IMR-90 (cell line): ENCODE data around the gene CYGB. TPM values are rescaled to one million over a fixed set of nuclear protein-coding genes. Genes with fewer than 3 reads are reported as not detected.

Source experiments
- ATAC-seq: fragments of 200-7000 bp; cut with Tn5 transposase; 2 replicates; pipeline ENCODE4 v1.9.1; 2020; ENCODE audit warnings: low read depth, mild to moderate bottlenecking, moderate library complexity
- BruUV-seq: library from RNA; stranded (reverse); fragments of 400-500 nt; replicated peaks from 2 replicates; lab custom pipeline; 2021; lab: Mats Ljungman, UMichigan
- CTCF ChIA-PET: fragments of 300-600 bp; formaldehyde crosslinking; extraction: SDS; loops from one replicate; lab custom pipeline; 2021; ENCODE audit warnings: antibody characterized with exemption; lab: Yijun Ruan, JAX
- POLR2A ChIA-PET: fragments of 300-600 bp; sonication (Branson Sonifier 250); formaldehyde crosslinking; loops from one replicate; lab custom pipeline; 2022; ENCODE audit warnings: antibody characterized with exemption; ENCODE audit not compliant: unreplicated experiment; lab: Charles Lee
- DNase-seq: peaks from one replicate; pipeline ENCODE4 v3.0.0; 2013
- H2AFZ ChIP-seq: replicated peaks from 2 replicates; pipeline ENCODE3; 2013; ENCODE audit warnings: low read length, mild to moderate bottlenecking; ENCODE audit not compliant: poor library complexity
- H2AK5ac ChIP-seq: 2 replicates; pipeline ENCODE4 v1.6.1; 2013; ENCODE audit warnings: low read depth, low read length, inconsistent platforms
- H2AK9ac ChIP-seq: replicated peaks from 2 replicates; pipeline ENCODE3; 2013; ENCODE audit warnings: mild to moderate bottlenecking, low read depth, low read length, moderate library complexity; ENCODE audit not compliant: poor library complexity
- H2BK120ac ChIP-seq: 2 replicates; pipeline ENCODE4 v1.6.1; 2013; ENCODE audit warnings: low read depth, low read length, inconsistent platforms
- H2BK15ac ChIP-seq: 3 replicates; pipeline ENCODE4 v1.6.1; 2013; ENCODE audit warnings: low read depth, low read length, inconsistent platforms
- H2BK20ac ChIP-seq: 2 replicates; pipeline ENCODE4 v1.6.1; 2013; ENCODE audit warnings: low read depth, mild to moderate bottlenecking, inconsistent platforms, low read length, moderate library complexity
- H2BK5ac ChIP-seq: 2 replicates; pipeline ENCODE4 v1.6.1; 2013; ENCODE audit warnings: mild to moderate bottlenecking, low read depth, low read length, inconsistent platforms; ENCODE audit not compliant: poor library complexity, severe bottlenecking
- H3K14ac ChIP-seq: replicated peaks from 2 replicates; pipeline ENCODE4 v1.6.1; 2013; ENCODE audit warnings: low read depth, low read length, inconsistent platforms
- H3K18ac ChIP-seq: 2 replicates; pipeline ENCODE4 v1.6.1; 2013; ENCODE audit warnings: low read depth, low read length, control low read depth
- H3K23ac ChIP-seq: 2 replicates; pipeline ENCODE4 v1.6.1; 2013; ENCODE audit warnings: low read depth, low read length, inconsistent platforms
- H3K27ac ChIP-seq: 2 replicates; pipeline ENCODE4 v1.5.1; 2013; ENCODE audit warnings: mild to moderate bottlenecking, control low read depth, low read length; ENCODE audit not compliant: insufficient read depth
- H3K27me3 ChIP-seq: 2 replicates; pipeline ENCODE4 v1.6.1; 2013; ENCODE audit warnings: low read length; ENCODE audit not compliant: control insufficient read depth, insufficient read depth
- H3K36me3 ChIP-seq: 2 replicates; pipeline ENCODE4 v1.6.1; 2013; ENCODE audit warnings: low read length, mixed read lengths; ENCODE audit not compliant: control insufficient read depth, insufficient read depth
- H3K4ac ChIP-seq: 2 replicates; pipeline ENCODE4 v1.6.1; 2013; ENCODE audit warnings: low read depth, low read length, inconsistent platforms
- H3K4me1 ChIP-seq: 2 replicates; pipeline ENCODE4 v1.6.1; 2013; ENCODE audit warnings: low read length, mixed read lengths; ENCODE audit not compliant: control insufficient read depth, insufficient read depth
- H3K4me2 ChIP-seq: 2 replicates; pipeline ENCODE4 v1.6.1; 2013; ENCODE audit warnings: low read depth, mild to moderate bottlenecking, control low read depth, low read length, moderate library complexity
- H3K4me3 ChIP-seq: 2 replicates; pipeline ENCODE4 v1.5.1; 2013; ENCODE audit warnings: low read depth, mild to moderate bottlenecking, control low read depth, low read length, moderate library complexity; ENCODE audit not compliant: insufficient read depth
- H3K56ac ChIP-seq: 2 replicates; pipeline ENCODE4 v1.6.1; 2013; ENCODE audit warnings: low read length, inconsistent platforms; ENCODE audit not compliant: insufficient read depth; ENCODE audit errors: extremely low read depth
- H3K79me1 ChIP-seq, 2 experiments: 2 replicates each; pipeline ENCODE4 v1.6.1; 2013; ENCODE audit warnings: low read length in 2 of 2, inconsistent platforms in 1 of 2, low read depth in 1 of 2
- H3K9ac ChIP-seq: 2 replicates; pipeline ENCODE4 v1.6.1; 2013; ENCODE audit warnings: low read depth, low read length, control low read depth
- H3K9me1 ChIP-seq: 2 replicates; pipeline ENCODE4 v1.6.1; 2013; ENCODE audit warnings: low read length, inconsistent platforms; ENCODE audit not compliant: insufficient read depth
- H3K9me3 ChIP-seq: 2 replicates; pipeline ENCODE4 v1.6.1; 2013; ENCODE audit warnings: low read length; ENCODE audit not compliant: control insufficient read depth, insufficient read depth
- H4K20me1 ChIP-seq: 2 replicates; pipeline ENCODE4 v1.6.1; 2013; ENCODE audit warnings: low read length, inconsistent platforms; ENCODE audit not compliant: insufficient read depth
- H4K5ac ChIP-seq: 2 replicates; pipeline ENCODE4 v1.6.1; 2013; ENCODE audit warnings: mild to moderate bottlenecking, low read depth, low read length, control low read depth
- H4K8ac ChIP-seq, 2 experiments: 2 replicates each; pipeline ENCODE4 v1.6.1; 2013; ENCODE audit warnings: low read depth in 2 of 2, low read length in 2 of 2, control low read depth in 1 of 2, inconsistent platforms in 1 of 2
- H4K91ac ChIP-seq: 2 replicates; pipeline ENCODE4 v1.6.1; 2013; ENCODE audit warnings: low read depth, low read length, inconsistent platforms; ENCODE audit not compliant: insufficient read depth
- FOS ChIP-seq: fragments of 150-350 bp; IDR thresholded peaks from 2 replicates; pipeline ENCODE4 v1.6.1; 2016; ENCODE audit warnings: low read depth, low read length
- POLR2A ChIP-seq: IDR thresholded peaks from 2 replicates; pipeline ENCODE4 v1.6.1; 2012; ENCODE audit warnings: mild to moderate bottlenecking, low read depth, low read length
- WGBS, 2 experiments: methylation state at CpG; one replicate each; pipeline versions ENCODE4 v1.1.5 to v1.1.7; 2013; ENCODE audit warnings: missing lambda C conversion rate in 2 of 2; ENCODE audit not compliant: insufficient read length in 1 of 2; ENCODE audit errors: extremely low coverage in 2 of 2; 5-methylcytosine and 5-hydroxymethylcytosine counted together
- dilution Hi-C: fragments of 300-500 bp; cut with HindIII; formaldehyde crosslinking; loops from one replicate; pipeline ENCODE4 v1.14.3; 2018; ENCODE audit warnings: low sequenced_read_pairs; ENCODE audit not compliant: unreplicated experiment
- in situ Hi-C: fragments of 300-500 bp; cut with MboI; formaldehyde crosslinking; loops from 3 replicates; pipeline ENCODE4 v1.14.3; 2019; ENCODE audit warnings: low sequenced_read_pairs, inconsistent platforms, mixed read lengths
- intact Hi-C: fragments of 100-400 bp; cut with micrococcal nuclease; formaldehyde crosslinking; loops from 2 replicates; pipeline ENCODE4 v1.10.0; 2022
- polyA plus RNA-seq, 3 experiments: library from polyadenylated mRNA; depleted of rRNA; stranded (reverse); fragments of >200 nt; gene quantifications; 2 replicates each; pipeline ENCODE4 v1.2.3, GENCODE V29; 2012; ENCODE audit warnings: low replicate concordance in 1 of 3
- total RNA-seq: library from RNA; depleted of rRNA; stranded (reverse); fragments of >200 nt; gene quantifications from 2 replicates; pipeline ENCODE4 v1.2.3, GENCODE V29; 2012

Gene CYGB
- total and polyA plus RNA-seq, 2 of the 4 experiments (the other 2 are of a cell fraction), result 1.3 to 2.9 TPM

GRCh38 chr17:76547642-76548202, 10.2 kb upstream of the CYGB start:
- CTCF ChIA-PET, result no interaction called here
- Histone ChIP-seq H3K14ac (peak overlapping the region; percentile 67), H2AK5ac (peak overlapping the region; percentile 99), H3K9ac (no peak overlapping the region), H3K4me2 (no peak overlapping the region), H3K56ac (no peak overlapping the region), H2BK5ac (peak overlapping the region; percentile 60), H2BK15ac (peak overlapping the region; percentile 39; the same call in 2 of the 3 replicates), H2AK9ac (no peak overlapping the region), H3K9me1 (peaks cover 18% of the 10 kb centered on the region), H3K27ac (no peak overlapping the region), H3K79me1 (0 out of 4 replicates have a peak, but pooled peaks cover 0 to 12% of the 10 kb centered on the region in 2 experiments), H4K91ac (no peak overlapping the region), H3K23ac (peak overlapping the region; percentile 46; the same call in 1 of the 2 replicates), H4K20me1 (peaks cover 6% of the 10 kb centered on the region; the same call in 1 of the 2 replicates), H3K4me1 (peaks cover 20% of the 10 kb centered on the region), H2AFZ (no peak overlapping the region), H3K4ac (peak overlapping the region; percentile 87), H2BK20ac (peak overlapping the region; percentile 86; the same call in 1 of the 2 replicates), H2BK120ac (0 out of 2 replicates have a peak overlapping the region, but pooled peaks have one; percentile 87), H3K27me3 (no peaks in the 10 kb centered on the region), H3K36me3 (no peaks in the 10 kb centered on the region), H4K5ac (no peak overlapping the region), H3K9me3 (no peaks in the 10 kb centered on the region), H4K8ac (peak overlapping the region in 1 of 2 experiments; percentile 47; a peak in 2 of 4 replicates), H3K18ac (no peak overlapping the region; the same call in 1 of the 2 replicates), H3K4me3 (no peak overlapping the region)
- no peak for DNase-seq
- intact Hi-C loops, result loop anchor here (1.0 kb wide), 2 partner anchors 24 to 81 kb away; no protein-coding TSS in a partner anchor
- peak; percentile 4; the same call in 1 of the 2 replicates for TF ChIP-seq POLR2A
- TF ChIP-seq FOS, result no peak
- no peak for ATAC-seq
- POLR2A ChIA-PET, result no interaction called here
- 65% methylated on average over 2 of the region's 2 CpGs; no CpG with 5 or more reads in 1 of the 2 experiments for WGBS, 2 experiments
- in situ Hi-C loops, result no loop called here
- dilution Hi-C loops, result no loop called here
- no TSS peak for BruUV-seq
